HEK293 (cell line): ENCODE measurements around the gene PPP1R10.

ENCODE experiments used
- BCL11A ChIP-seq: fragments of 450-650 bp; formaldehyde crosslinking; IDR thresholded peaks from 2 replicates; pipeline ENCODE4 v1.5.1; 2016; ENCODE audit warnings: low read depth, missing biosample characterization, missing genetic modification characterization
- ZBTB8A ChIP-seq: fragments of 450-650 bp; formaldehyde crosslinking; IDR thresholded peaks from 2 replicates; pipeline ENCODE4 v1.5.1; 2016; ENCODE audit warnings: missing biosample characterization, missing genetic modification characterization
- ZFP37 ChIP-seq: fragments of 450-650 bp; formaldehyde crosslinking; IDR thresholded peaks from 2 replicates; pipeline ENCODE4 v1.5.1; 2016; ENCODE audit warnings: missing biosample characterization, missing genetic modification characterization
- ZNF366 ChIP-seq: fragments of 450-650 bp; formaldehyde crosslinking; conservative IDR thresholded peaks from 2 replicates; pipeline ENCODE4 v1.5.1; 2016; ENCODE audit warnings: missing biosample characterization, missing genetic modification characterization
- ZNF571 ChIP-seq: fragments of 450-650 bp; formaldehyde crosslinking; IDR thresholded peaks from 2 replicates; pipeline ENCODE4 v1.5.0; 2017; ENCODE audit warnings: missing biosample characterization, missing genetic modification characterization
- ZNF624 ChIP-seq: fragments of 450-650 bp; formaldehyde crosslinking; IDR thresholded peaks from 2 replicates; pipeline ENCODE4 v1.5.1; 2017; ENCODE audit warnings: missing biosample characterization, missing genetic modification characterization
- ZSCAN4 ChIP-seq: fragments of 450-650 bp; formaldehyde crosslinking; IDR thresholded peaks from 2 replicates; pipeline ENCODE4 v1.5.1; 2017; ENCODE audit warnings: missing biosample characterization, missing genetic modification characterization
- TF ChIP-seq, protein P1 (sequence below): fragments of 450-650 bp; formaldehyde crosslinking; IDR thresholded peaks from 2 replicates; pipeline ENCODE4 v1.5.1; 2016; ENCODE audit warnings: missing biosample characterization, missing genetic modification characterization
- TF ChIP-seq, protein P2 (sequence below): fragments of 450-650 bp; formaldehyde crosslinking; IDR thresholded peaks from 2 replicates; pipeline ENCODE4 v1.5.1; 2016; ENCODE audit warnings: missing biosample characterization, missing genetic modification characterization
- TF ChIP-seq, protein P3 (sequence below): fragments of 450-650 bp; formaldehyde crosslinking; optimal IDR thresholded peaks from 2 replicates; pipeline ENCODE3; 2016; ENCODE audit warnings: missing biosample characterization, mild to moderate bottlenecking, missing genetic modification characterization
- TF ChIP-seq, protein P4 (sequence below): fragments of 450-650 bp; IDR thresholded peaks from 2 replicates; pipeline ENCODE4 v1.5.1; 2018; ENCODE audit warnings: missing biosample characterization, missing genetic modification characterization

- TF ChIP-seq ZBTB8A (no peak), ZNF366 (tag by site-specific recombination) (no peak), ZFP37 (tag by site-specific recombination) (no peak), ZSCAN4 (no peak), ZNF571 (tag by site-specific recombination) (no peak), ZNF624 (tag by site-specific recombination) (no peak), BCL11A (tag by site-specific recombination) (no peak)
- TF ChIP-seq, protein P1, sequence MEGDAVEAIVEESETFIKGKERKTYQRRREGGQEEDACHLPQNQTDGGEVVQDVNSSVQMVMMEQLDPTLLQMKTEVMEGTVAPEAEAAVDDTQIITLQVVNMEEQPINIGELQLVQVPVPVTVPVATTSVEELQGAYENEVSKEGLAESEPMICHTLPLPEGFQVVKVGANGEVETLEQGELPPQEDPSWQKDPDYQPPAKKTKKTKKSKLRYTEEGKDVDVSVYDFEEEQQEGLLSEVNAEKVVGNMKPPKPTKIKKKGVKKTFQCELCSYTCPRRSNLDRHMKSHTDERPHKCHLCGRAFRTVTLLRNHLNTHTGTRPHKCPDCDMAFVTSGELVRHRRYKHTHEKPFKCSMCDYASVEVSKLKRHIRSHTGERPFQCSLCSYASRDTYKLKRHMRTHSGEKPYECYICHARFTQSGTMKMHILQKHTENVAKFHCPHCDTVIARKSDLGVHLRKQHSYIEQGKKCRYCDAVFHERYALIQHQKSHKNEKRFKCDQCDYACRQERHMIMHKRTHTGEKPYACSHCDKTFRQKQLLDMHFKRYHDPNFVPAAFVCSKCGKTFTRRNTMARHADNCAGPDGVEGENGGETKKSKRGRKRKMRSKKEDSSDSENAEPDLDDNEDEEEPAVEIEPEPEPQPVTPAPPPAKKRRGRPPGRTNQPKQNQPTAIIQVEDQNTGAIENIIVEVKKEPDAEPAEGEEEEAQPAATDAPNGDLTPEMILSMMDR (tag by site-specific recombination), result no peak
- TF ChIP-seq, protein P2, sequence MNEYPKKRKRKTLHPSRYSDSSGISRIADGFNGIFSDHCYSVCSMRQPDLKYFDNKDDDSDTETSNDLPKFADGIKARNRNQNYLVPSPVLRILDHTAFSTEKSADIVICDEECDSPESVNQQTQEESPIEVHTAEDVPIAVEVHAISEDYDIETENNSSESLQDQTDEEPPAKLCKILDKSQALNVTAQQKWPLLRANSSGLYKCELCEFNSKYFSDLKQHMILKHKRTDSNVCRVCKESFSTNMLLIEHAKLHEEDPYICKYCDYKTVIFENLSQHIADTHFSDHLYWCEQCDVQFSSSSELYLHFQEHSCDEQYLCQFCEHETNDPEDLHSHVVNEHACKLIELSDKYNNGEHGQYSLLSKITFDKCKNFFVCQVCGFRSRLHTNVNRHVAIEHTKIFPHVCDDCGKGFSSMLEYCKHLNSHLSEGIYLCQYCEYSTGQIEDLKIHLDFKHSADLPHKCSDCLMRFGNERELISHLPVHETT, result no peak
- TF ChIP-seq, protein P3, sequence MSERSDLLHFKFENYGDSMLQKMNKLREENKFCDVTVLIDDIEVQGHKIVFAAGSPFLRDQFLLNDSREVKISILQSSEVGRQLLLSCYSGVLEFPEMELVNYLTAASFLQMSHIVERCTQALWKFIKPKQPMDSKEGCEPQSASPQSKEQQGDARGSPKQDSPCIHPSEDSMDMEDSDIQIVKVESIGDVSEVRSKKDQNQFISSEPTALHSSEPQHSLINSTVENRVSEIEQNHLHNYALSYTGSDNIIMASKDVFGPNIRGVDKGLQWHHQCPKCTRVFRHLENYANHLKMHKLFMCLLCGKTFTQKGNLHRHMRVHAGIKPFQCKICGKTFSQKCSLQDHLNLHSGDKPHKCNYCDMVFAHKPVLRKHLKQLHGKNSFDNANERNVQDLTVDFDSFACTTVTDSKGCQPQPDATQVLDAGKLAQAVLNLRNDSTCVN, result no peak
- TF ChIP-seq, protein P4, sequence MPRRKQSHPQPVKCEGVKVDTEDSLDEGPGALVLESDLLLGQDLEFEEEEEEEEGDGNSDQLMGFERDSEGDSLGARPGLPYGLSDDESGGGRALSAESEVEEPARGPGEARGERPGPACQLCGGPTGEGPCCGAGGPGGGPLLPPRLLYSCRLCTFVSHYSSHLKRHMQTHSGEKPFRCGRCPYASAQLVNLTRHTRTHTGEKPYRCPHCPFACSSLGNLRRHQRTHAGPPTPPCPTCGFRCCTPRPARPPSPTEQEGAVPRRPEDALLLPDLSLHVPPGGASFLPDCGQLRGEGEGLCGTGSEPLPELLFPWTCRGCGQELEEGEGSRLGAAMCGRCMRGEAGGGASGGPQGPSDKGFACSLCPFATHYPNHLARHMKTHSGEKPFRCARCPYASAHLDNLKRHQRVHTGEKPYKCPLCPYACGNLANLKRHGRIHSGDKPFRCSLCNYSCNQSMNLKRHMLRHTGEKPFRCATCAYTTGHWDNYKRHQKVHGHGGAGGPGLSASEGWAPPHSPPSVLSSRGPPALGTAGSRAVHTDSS (tag by site-specific recombination), result no peak
Measured at GRCh38 chr6:30651143-30651542, 34.1 kb upstream of the PPP1R10 start.
